CD4-positive, alpha-beta T cell (primary cell): ENCODE results near the gene FSTL5. TPM values are rescaled to one million over a fixed set of nuclear protein-coding genes. Genes with fewer than 3 reads are reported as not detected.

ENCODE experiments used
- ATAC-seq: fragments of 200-7000 bp; cut with Tn5 transposase; one replicate; pipeline ENCODE4 v1.10.0; 2022; ENCODE audit warnings: mild to moderate bottlenecking; ENCODE audit not compliant: poor library complexity
- CTCF ChIA-PET: fragments of 350-600 bp; sonication (Branson Sonifier 250); formaldehyde crosslinking; loops from one replicate; lab custom pipeline; 2021; ENCODE audit warnings: antibody characterized with exemption, inconsistent platforms; lab: Charles Lee
- POLR2A ChIA-PET: fragments of 350-600 bp; sonication (Branson Sonifier 250); formaldehyde crosslinking; loops from one replicate; lab custom pipeline; 2021; ENCODE audit warnings: antibody characterized with exemption, inconsistent platforms; lab: Charles Lee
- DNase-seq, 14 experiments: peaks; one replicate each; pipeline ENCODE4 v3.0.0-alpha.2; 2013 to 2020; ENCODE audit warnings: mixed read lengths in 2 of 14
- H3K27ac ChIP-seq, 2 donors: one replicate each; pipeline versions ENCODE4 v1.5.1 to v1.7.0; 2013; ENCODE audit warnings: low read length in 2 of 2, low read depth in 1 of 2, mild to moderate bottlenecking in 1 of 2
- H3K27me3 ChIP-seq, 2 experiments: 1 replicate in 1 of 2; 2 replicates in 1 of 2; pipeline versions ENCODE4 v1.6.1 to v1.7.0; 2013; ENCODE audit warnings: low read length in 2 of 2, control low read depth in 1 of 2, mild to moderate bottlenecking in 1 of 2, moderate library complexity in 1 of 2; ENCODE audit not compliant: insufficient read depth in 2 of 2, control insufficient read depth in 1 of 2
- H3K36me3 ChIP-seq: one replicate; pipeline ENCODE4 v1.6.1; 2013; ENCODE audit warnings: low read length, control low read depth; ENCODE audit not compliant: insufficient read depth
- H3K4me1 ChIP-seq: one replicate; pipeline ENCODE4 v1.6.1; 2013; ENCODE audit warnings: low read length, control low read depth; ENCODE audit not compliant: insufficient read depth
- H3K4me3 ChIP-seq: one replicate; pipeline ENCODE4 v1.5.1; 2013; ENCODE audit warnings: mild to moderate bottlenecking, low read length, moderate library complexity
- H3K9me3 ChIP-seq, 2 experiments: 1 replicate in 1 of 2; 2 replicates in 1 of 2; pipeline versions ENCODE4 v1.6.1 to v1.7.0; 2013; ENCODE audit warnings: low read length in 2 of 2, mild to moderate bottlenecking in 2 of 2, control low read depth in 1 of 2, moderate library complexity in 1 of 2; ENCODE audit not compliant: control insufficient read depth in 1 of 2, insufficient read depth in 1 of 2
- H3K27ac Mint-ChIP-seq: one replicate; pipeline ENCODE4 v1.8.0; 2020; ENCODE audit warnings: mixed read lengths
- H3K27me3 Mint-ChIP-seq: one replicate; pipeline ENCODE4 v1.8.0; 2021; ENCODE audit warnings: mixed read lengths
- H3K36me3 Mint-ChIP-seq: one replicate; pipeline ENCODE4 v1.8.0; 2021; ENCODE audit warnings: low read depth, mixed read lengths
- H3K4me1 Mint-ChIP-seq: one replicate; pipeline ENCODE4 v1.8.0; 2021; ENCODE audit warnings: low read depth, mixed read lengths
- H3K4me3 Mint-ChIP-seq: one replicate; pipeline ENCODE4 v1.8.0; 2020; ENCODE audit warnings: mild to moderate bottlenecking, mixed read lengths
- H3K9me3 Mint-ChIP-seq: one replicate; pipeline ENCODE4 v1.8.0; 2020; ENCODE audit warnings: mixed read lengths
- intact Hi-C, 2 experiments: fragments of 100-400 bp; cut with DNase I in 1 of 2; cut with micrococcal nuclease in 1 of 2; formaldehyde crosslinking; loops; one replicate each; pipeline versions ENCODE4 v1.15.1 to v1.9.0; 2023 to 2025; cut with DNase I, micrococcal nuclease
- total RNA-seq, 174 experiments: library from RNA in 2 of 174; stranded (reverse) in 2 of 174; gene quantifications; one replicate each; pipeline ENCODE4 v1.2.3 and lab custom pipeline; 2021 to 2026
- TF ChIP-seq, protein P1 (sequence below): fragments of 200-600 bp; IDR thresholded peaks from one replicate; pipeline ENCODE4 v1.8.0; 2022; ENCODE audit warnings: antibody characterized with exemption, mild to moderate bottlenecking

FSTL5 gene
- total RNA-seq, 2 experiments from 2014 or later: not detected

GRCh38 chr4:161728929-161729328, 434.9 kb downstream of the FSTL5 start:
- no peak for DNase-seq
- ATAC-seq: no peak
- no peak overlapping the region for H3K4me3 Mint-ChIP-seq
- no peaks in the 10 kb centered on the region for H3K27me3 Mint-ChIP-seq
- Histone ChIP-seq H3K4me3 (no peak overlapping the region), H3K27me3 (no peaks in the 10 kb centered on the region), H3K36me3 (no peaks in the 10 kb centered on the region), H3K4me1 (no peaks in the 10 kb centered on the region), H3K9me3 (peaks cover 3 to 6% of the 10 kb centered on the region in 2 experiments), H3K27ac (no peak overlapping the region)
- no peaks in the 10 kb centered on the region for H3K36me3 Mint-ChIP-seq
- ChIA-PET POLR2A (no interaction called here), CTCF (no interaction called here)
- H3K9me3 Mint-ChIP-seq: peaks cover 6% of the 10 kb centered on the region
- H3K4me1 Mint-ChIP-seq: no peaks in the 10 kb centered on the region
- TF ChIP-seq, protein P1, sequence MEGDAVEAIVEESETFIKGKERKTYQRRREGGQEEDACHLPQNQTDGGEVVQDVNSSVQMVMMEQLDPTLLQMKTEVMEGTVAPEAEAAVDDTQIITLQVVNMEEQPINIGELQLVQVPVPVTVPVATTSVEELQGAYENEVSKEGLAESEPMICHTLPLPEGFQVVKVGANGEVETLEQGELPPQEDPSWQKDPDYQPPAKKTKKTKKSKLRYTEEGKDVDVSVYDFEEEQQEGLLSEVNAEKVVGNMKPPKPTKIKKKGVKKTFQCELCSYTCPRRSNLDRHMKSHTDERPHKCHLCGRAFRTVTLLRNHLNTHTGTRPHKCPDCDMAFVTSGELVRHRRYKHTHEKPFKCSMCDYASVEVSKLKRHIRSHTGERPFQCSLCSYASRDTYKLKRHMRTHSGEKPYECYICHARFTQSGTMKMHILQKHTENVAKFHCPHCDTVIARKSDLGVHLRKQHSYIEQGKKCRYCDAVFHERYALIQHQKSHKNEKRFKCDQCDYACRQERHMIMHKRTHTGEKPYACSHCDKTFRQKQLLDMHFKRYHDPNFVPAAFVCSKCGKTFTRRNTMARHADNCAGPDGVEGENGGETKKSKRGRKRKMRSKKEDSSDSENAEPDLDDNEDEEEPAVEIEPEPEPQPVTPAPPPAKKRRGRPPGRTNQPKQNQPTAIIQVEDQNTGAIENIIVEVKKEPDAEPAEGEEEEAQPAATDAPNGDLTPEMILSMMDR: no peak
- H3K27ac Mint-ChIP-seq: no peak overlapping the region
- intact Hi-C loops: no loop called here

- H3K27ac Mint-ChIP-seq: no peak overlapping the region
- no peak for ATAC-seq
- no peaks in the 10 kb centered on the region for H3K4me1 Mint-ChIP-seq
- Histone ChIP-seq H3K4me3 (no peak overlapping the region), H3K4me1 (no peaks in the 10 kb centered on the region), H3K27ac (no peak overlapping the region), H3K9me3 (peaks cover 3 to 6% of the 10 kb centered on the region in 2 experiments), H3K27me3 (no peaks in the 10 kb centered on the region), H3K36me3 (no peaks in the 10 kb centered on the region)
- CTCF ChIA-PET: no interaction called here
- intact Hi-C loops: no loop called here
- POLR2A ChIA-PET: no interaction called here
- H3K9me3 Mint-ChIP-seq: peaks cover 5% of the 10 kb centered on the region
- H3K27me3 Mint-ChIP-seq: no peaks in the 10 kb centered on the region
- TF ChIP-seq, protein P1: no peak
- H3K4me3 Mint-ChIP-seq: no peak overlapping the region
- no peaks in the 10 kb centered on the region for H3K36me3 Mint-ChIP-seq
- DNase-seq: no peak
Observed at GRCh38 chr4:161721947-161722346, 441.9 kb downstream of the FSTL5 start.

- Mint-ChIP-seq H3K9me3 (peaks cover 8% of the 10 kb centered on the region), H3K27ac (no peak overlapping the region), H3K4me3 (no peak overlapping the region), H3K27me3 (no peaks in the 10 kb centered on the region), H3K36me3 (no peaks in the 10 kb centered on the region), H3K4me1 (no peaks in the 10 kb centered on the region)
- intact Hi-C loops: no loop called here
- ATAC-seq: no peak
- Histone ChIP-seq H3K27me3 (no peaks in the 10 kb centered on the region), H3K9me3 (no peaks in the 10 kb centered on the region), H3K36me3 (no peaks in the 10 kb centered on the region), H3K4me3 (no peak overlapping the region), H3K27ac (no peak overlapping the region), H3K4me1 (no peaks in the 10 kb centered on the region)
- ChIA-PET POLR2A (no interaction called here), CTCF (no interaction called here)
- TF ChIP-seq, protein P1: no peak
- no peak for DNase-seq
Observed at GRCh38 chr4:161717084-161717483, 446.7 kb downstream of the FSTL5 start.
